Endodermal cell (in vitro differentiated cells): ENCODE measurements around the gene RIPK1. TPM values are rescaled to one million over a fixed set of nuclear protein-coding genes. Genes with fewer than 3 reads are reported as not detected.

ENCODE experiments used
- DNase-seq: peaks from one replicate; pipeline ENCODE4 v3.0.0-alpha.2; 2017
- H3K27ac ChIP-seq: 2 replicates; pipeline ENCODE4 v1.5.1; 2013; ENCODE audit warnings: mild to moderate bottlenecking, low read depth, low read length, moderate library complexity
- H3K27me3 ChIP-seq: 2 replicates; pipeline ENCODE4 v1.6.1; 2013; ENCODE audit warnings: mild to moderate bottlenecking, low read length, moderate library complexity; ENCODE audit not compliant: insufficient read depth, control insufficient read depth, poor library complexity, severe bottlenecking
- H3K36me3 ChIP-seq: 2 replicates; pipeline ENCODE4 v1.7.0; 2013; ENCODE audit warnings: mild to moderate bottlenecking, low read length, moderate library complexity; ENCODE audit not compliant: control insufficient read depth, insufficient read depth
- H3K4me1 ChIP-seq: one replicate; pipeline ENCODE4 v1.7.0; 2013; ENCODE audit warnings: low read length; ENCODE audit not compliant: control insufficient read depth, insufficient read depth
- H3K4me3 ChIP-seq: 2 replicates; pipeline ENCODE4 v1.5.1; 2013; ENCODE audit warnings: mild to moderate bottlenecking, low read length, moderate library complexity
- H3K9ac ChIP-seq: 2 replicates; pipeline ENCODE4 v1.6.1; 2013; ENCODE audit warnings: mild to moderate bottlenecking, low read length, moderate library complexity; ENCODE audit not compliant: poor library complexity, severe bottlenecking; ENCODE audit errors: extremely low read depth
- H3K9me3 ChIP-seq: 2 replicates; pipeline ENCODE4 v1.6.1; 2013; ENCODE audit warnings: mild to moderate bottlenecking, low read length, moderate library complexity; ENCODE audit not compliant: control insufficient read depth
- H3K27ac Mint-ChIP-seq: 2 replicates; pipeline ENCODE4 v1.8.0; 2020; ENCODE audit warnings: mixed read lengths
- H3K27me3 Mint-ChIP-seq: 2 replicates; pipeline ENCODE4 v1.8.0; 2021; ENCODE audit warnings: mild to moderate bottlenecking, mixed read lengths; ENCODE audit not compliant: insufficient read depth
- H3K36me3 Mint-ChIP-seq: 2 replicates; pipeline ENCODE4 v1.8.0; 2020; ENCODE audit warnings: low read depth, mixed read lengths
- H3K4me1 Mint-ChIP-seq: 2 replicates; pipeline ENCODE4 v1.8.0; 2020; ENCODE audit warnings: mixed read lengths
- H3K4me3 Mint-ChIP-seq: 2 replicates; pipeline ENCODE4 v1.8.0; 2020; ENCODE audit warnings: mild to moderate bottlenecking, moderate library complexity, mixed read lengths
- H3K9me3 Mint-ChIP-seq: 2 replicates; pipeline ENCODE4 v1.8.0; 2020; ENCODE audit warnings: mild to moderate bottlenecking, mixed read lengths
- CTCF ChIP-seq: fragments of 200-600 bp; sonication (generic); conservative IDR thresholded peaks from 2 replicates; pipeline ENCODE4 v1.5.0; 2021; ENCODE audit warnings: antibody characterized with exemption, mild to moderate bottlenecking
- WGBS, 2 experiments: methylation state at CpG; one replicate each; pipeline versions ENCODE4 v1.1.5 to v1.1.7; 2013; ENCODE audit warnings: missing lambda C conversion rate in 2 of 2, mixed read lengths in 1 of 2; ENCODE audit not compliant: insufficient coverage in 1 of 2, insufficient read length in 1 of 2; 5-methylcytosine and 5-hydroxymethylcytosine counted together
- total RNA-seq, 2 donors: library from RNA; stranded (reverse); fragmentation: NEBNext Ultra II Directional in 1 of 2; extraction: Animal tissue kit (Norgen Biotek cat#: 25700) in 1 of 2; gene quantifications; 2 replicates in 1 of 2; 3 replicates in 1 of 2; pipeline ENCODE4 v1.2.1, GENCODE V29; 2021

RIPK1 gene
- total RNA-seq, 2 donors from 2014 or later: 10.2 to 18.7 TPM

GRCh38 chr6:3108746-3109414, 40.6 kb downstream of the RIPK1 start:
- WGBS, 2 experiments: 95 to 96% methylated on average over 9 to 10 of the region's 10 CpGs
- Mint-ChIP-seq H3K4me1 (no peaks in the 10 kb centered on the region), H3K27me3 (no peaks in the 10 kb centered on the region), H3K4me3 (no peak overlapping the region), H3K27ac (no peak overlapping the region), H3K36me3 (peaks cover 63% of the 10 kb centered on the region), H3K9me3 (no peaks in the 10 kb centered on the region)
- no peak for TF ChIP-seq CTCF
- Histone ChIP-seq H3K36me3 (peaks cover 76% of the 10 kb centered on the region), H3K9ac (no peak overlapping the region), H3K4me1 (no peaks in the 10 kb centered on the region), H3K27ac (no peak overlapping the region), H3K9me3 (no peaks in the 10 kb centered on the region), H3K27me3 (no peaks in the 10 kb centered on the region), H3K4me3 (no peak overlapping the region)
- peak; percentile 11 for DNase-seq

GRCh38 chr6:3109761-3110160, 41.5 kb downstream of the RIPK1 start:
- no peak overlapping the region for H3K27ac Mint-ChIP-seq
- no peaks in the 10 kb centered on the region for H3K9me3 Mint-ChIP-seq
- H3K27me3 Mint-ChIP-seq: no peaks in the 10 kb centered on the region
- no peak overlapping the region for H3K9ac ChIP-seq
- TF ChIP-seq CTCF: no peak
- H3K36me3 ChIP-seq: peaks cover 77% of the 10 kb centered on the region
- H3K4me3 ChIP-seq: no peak overlapping the region
- no peaks in the 10 kb centered on the region for H3K27me3 ChIP-seq
- H3K9me3 ChIP-seq: no peaks in the 10 kb centered on the region
- H3K27ac ChIP-seq: no peak overlapping the region
- no peak overlapping the region for H3K4me3 Mint-ChIP-seq
- H3K4me1 ChIP-seq: no peaks in the 10 kb centered on the region
- peaks cover 55% of the 10 kb centered on the region for H3K36me3 Mint-ChIP-seq
- DNase-seq: no peak
- WGBS, 2 experiments: 97 to 100% methylated on average over 3 of the region's 3 CpGs
- H3K4me1 Mint-ChIP-seq: no peaks in the 10 kb centered on the region

- H3K4me1 Mint-ChIP-seq: peaks cover 12% of the 10 kb centered on the region
- DNase-seq: no peak
- Histone ChIP-seq H3K36me3 (peaks cover 43% of the 10 kb centered on the region), H3K4me1 (no peaks in the 10 kb centered on the region), H3K27me3 (no peaks in the 10 kb centered on the region), H3K4me3 (no peak overlapping the region), H3K9me3 (no peaks in the 10 kb centered on the region), H3K9ac (no peak overlapping the region), H3K27ac (no peak overlapping the region)
- H3K9me3 Mint-ChIP-seq: no peaks in the 10 kb centered on the region
- H3K36me3 Mint-ChIP-seq: peaks cover 28% of the 10 kb centered on the region
- no peaks in the 10 kb centered on the region for H3K27me3 Mint-ChIP-seq
- 94% methylated on average over 3 to 5 of the region's 6 CpGs for WGBS, 2 experiments
- TF ChIP-seq CTCF: no peak
- no peak overlapping the region for H3K27ac Mint-ChIP-seq
- H3K4me3 Mint-ChIP-seq: no peak overlapping the region
Measured at GRCh38 chr6:3114377-3114776, 46.1 kb downstream of the RIPK1 start.
